ENCODE results near the gene CHST2.

- TF ChIP-seq YY1 (IDR thresholded peaks at IDR 0.05; ENCODE audit: extremely low read depth, insufficient replicate concordance, low read depth, low read length) (no peak), CEBPB (IDR thresholded peaks at IDR 0.05; ENCODE audit: low read depth) (no peak), CTCF (IDR thresholded peaks at IDR 0.05 in 2 of 3, conservative IDR thresholded peaks at IDR 0.05 in 1 of 3; ENCODE audit: borderline replicate concordance in 1 of 3, insufficient read depth in 1 of 3, low read depth in 2 of 3, low read length in 2 of 3) (no peak), JUND (IDR thresholded peaks at IDR 0.05) (no peak), RAD21 (IDR thresholded peaks at IDR 0.05; ENCODE audit: low read depth) (no peak), MAX (IDR thresholded peaks at IDR 0.05) (no peak), POLR2A (IDR thresholded peaks at IDR 0.05; ENCODE audit: borderline replicate concordance, extremely low read depth, insufficient read depth, insufficient read length) (no peak), SP1 (IDR thresholded peaks at IDR 0.05; ENCODE audit: low read depth) (no peak)
Measured at GRCh38 chr3:143119974-143120715, 574 bp downstream of the CHST2 start.
